Gastrocnemius medialis (tissue), 4 donors: ENCODE measurements around the gene MMP24OS. TPM values are rescaled to one million over a fixed set of nuclear protein-coding genes. Genes with fewer than 3 reads are reported as not detected.
A peak's percentile ranks its signal among the peaks of the same experiment; 100 is the strongest.

Experiments
- ATAC-seq, 2 donors: fragments of 150-250 bp; one replicate each; pipeline ENCODE4 v1.9.1; 2016
- DNase-seq, 2 donors: peaks; one replicate each; pipeline ENCODE4 v3.0.0-alpha.2; 2019
- H3K27ac ChIP-seq, 4 donors: fragments of 200-600 bp; sonication (generic); 1 replicate in 1 of 4; 2 replicates in 3 of 4; pipeline ENCODE4 v1.5.1; 2016 to 2018; ENCODE audit warnings: mild to moderate bottlenecking in 2 of 4, moderate library complexity in 1 of 4
- H3K27me3 ChIP-seq, 3 donors: fragments of 200-600 bp; sonication (generic) in 2 of 3; 1 replicate in 1 of 3; 2 replicates in 2 of 3; pipeline versions ENCODE4 v1.5.1 to v1.6.0; 2016 to 2019; ENCODE audit warnings: mild to moderate bottlenecking in 1 of 3, moderate library complexity in 1 of 3
- H3K36me3 ChIP-seq, 2 donors: fragments of 200-600 bp; sonication (generic) in 1 of 2; one replicate each; pipeline ENCODE4 v1.5.1; 2017 to 2018
- H3K4me1 ChIP-seq, 2 donors: fragments of 200-600 bp; sonication (generic) in 1 of 2; one replicate each; pipeline ENCODE4 v1.5.1; 2016 to 2017; ENCODE audit warnings: mild to moderate bottlenecking in 2 of 2
- H3K4me3 ChIP-seq, 4 donors: fragments of 200-600 bp; sonication (generic) in 3 of 4; 1 replicate in 1 of 4; 2 replicates in 3 of 4; pipeline ENCODE4 v1.5.1; 2016 to 2019; ENCODE audit warnings: mild to moderate bottlenecking in 2 of 4
- H3K9me3 ChIP-seq, 3 donors: fragments of 200-600 bp; sonication (generic) in 2 of 3; 1 replicate in 1 of 3; 2 replicates in 2 of 3; pipeline ENCODE4 v1.5.1; 2016 to 2019
- CTCF ChIP-seq, 5 experiments: fragments of 450-650 bp in 3 of 5; fragments of 200-600 bp in 2 of 5; sonication (generic) in 2 of 5; IDR thresholded peaks in 4 of 5; conservative IDR thresholded peaks in 1 of 5; 1 replicate in 4 of 5; 2 replicates in 1 of 5; pipeline ENCODE4 v1.5.1; 2016 to 2019; ENCODE audit warnings: antibody characterized with exemption in 5 of 5, mild to moderate bottlenecking in 3 of 5, moderate library complexity in 3 of 5
- POLR2A ChIP-seq, 2 donors: fragments of 450-650 bp; IDR thresholded peaks; one replicate each; pipeline ENCODE4 v1.6.1; 2017; ENCODE audit warnings: antibody characterized with exemption in 2 of 2, mild to moderate bottlenecking in 2 of 2, moderate library complexity in 2 of 2
- in situ Hi-C, 4 donors: fragments of 200-750 bp; cut with MboI; loops; one replicate each; pipeline versions ENCODE4 v1.15.0 to v1.8.0; 2017; ENCODE audit warnings: low sequenced_read_pairs in 4 of 4
- intact Hi-C: fragments of 100-400 bp; cut with DNase I; formaldehyde crosslinking; loops from one replicate; pipeline ENCODE4 v1.15.1; 2023; ENCODE audit warnings: low total_unique reads
- total RNA-seq, 4 donors: library from RNA; depleted of rRNA; stranded (reverse); fragments of >200 nt; gene quantifications; one replicate each; pipeline versions ENCODE4 v1.1.0 to v1.2.3, GENCODE V29; 2016

MMP24OS gene
- total RNA-seq, 4 donors from 2014 or later: 3.8 to 18.4 (median 12.4) TPM

- Histone ChIP-seq H3K4me1 (peaks cover 12 to 14% of the 10 kb centered on the region in 2 donors), H3K27me3 (no peaks in the 10 kb centered on the region), H3K4me3 (peak overlapping the region in 2 of 4 donors; percentile 80 to 85), H3K27ac (peak overlapping the region; percentile 89 to 97 (median 97)), H3K36me3 (peaks cover 0 to 24% of the 10 kb centered on the region in 2 donors), H3K9me3 (no peaks in the 10 kb centered on the region)
- in situ Hi-C loops (no loop called here), intact Hi-C loops (loop anchor here (2.0 to 10.0 kb wide), 2 partner anchors 130 to 452 kb away; partner anchors contain the start of genes EDEM2 and NCOA6)
- DNase-seq (no peak), ATAC-seq (no peak)
- no peak for TF ChIP-seq POLR2A (IDR thresholded peaks at IDR 0.05)
- TF ChIP-seq CTCF (IDR thresholded peaks at IDR 0.05 in 4 of 5, conservative IDR thresholded peaks at IDR 0.05 in 1 of 5): no peak
These were observed 1.5 kb downstream of the MMP24OS start for GRCh38 chr20:35276408-35276807.

GRCh38 chr20:35275741-35276251 is 2.1 kb downstream of the MMP24OS start:
- in situ Hi-C loops: no loop called here
- no peak for TF ChIP-seq POLR2A (IDR thresholded peaks at IDR 0.05)
- TF ChIP-seq CTCF (IDR thresholded peaks at IDR 0.05 in 4 of 5, conservative IDR thresholded peaks at IDR 0.05 in 1 of 5): no peak
- DNase-seq (no peak), ATAC-seq (no peak)
- no peaks in the 10 kb centered on the region for H3K9me3 ChIP-seq
- H3K27me3 ChIP-seq: no peaks in the 10 kb centered on the region
- intact Hi-C loops: loop anchor here (2.0 to 10.0 kb wide), 2 partner anchors 129 to 451 kb away; partner anchors contain the start of genes EDEM2 and NCOA6
- H3K27ac ChIP-seq: peak overlapping the region in 2 of 4 donors; percentile 89 to 97
- H3K36me3 ChIP-seq: peaks cover 0 to 24% of the 10 kb centered on the region in 2 donors
- H3K4me1 ChIP-seq: peaks cover 12 to 14% of the 10 kb centered on the region in 2 donors
- H3K4me3 ChIP-seq: no peak overlapping the region

GRCh38 chr20:35274172-35275092 is 3.5 kb downstream of the MMP24OS start:
- intact Hi-C loops: loop anchor here (10.0 kb wide), 1 partner anchor 450 kb away; the partner anchor contains the start of gene NCOA6

GRCh38 chr20:35273449-35274171 is 4.3 kb downstream of the MMP24OS start:
- in situ Hi-C loops: no loop called here
- TF ChIP-seq CTCF (IDR thresholded peaks at IDR 0.05 in 4 of 5, conservative IDR thresholded peaks at IDR 0.05 in 1 of 5): no peak

More at GRCh38 chr20:35274172-35275092, 3.5 kb downstream of the MMP24OS start:
- no peaks in the 10 kb centered on the region for H3K9me3 ChIP-seq
- peaks cover 0 to 10% of the 10 kb centered on the region in 2 donors for H3K36me3 ChIP-seq
- peaks cover 12 to 14% of the 10 kb centered on the region in 2 donors for H3K4me1 ChIP-seq
- DNase-seq (no peak), ATAC-seq (no peak)
- H3K4me3 ChIP-seq: no peak overlapping the region
- no peaks in the 10 kb centered on the region for H3K27me3 ChIP-seq
- in situ Hi-C loops: no loop called here
- H3K27ac ChIP-seq: no peak overlapping the region
- TF ChIP-seq POLR2A (IDR thresholded peaks at IDR 0.05): no peak

More at GRCh38 chr20:35273449-35274171, 4.3 kb downstream of the MMP24OS start:
- Histone ChIP-seq H3K27me3 (no peaks in the 10 kb centered on the region), H3K4me1 (peaks cover 12 to 14% of the 10 kb centered on the region in 2 donors), H3K9me3 (no peaks in the 10 kb centered on the region), H3K4me3 (no peak overlapping the region), H3K36me3 (peaks cover 0 to 2% of the 10 kb centered on the region in 2 donors), H3K27ac (no peak overlapping the region)
- intact Hi-C loops: loop anchor here (10.0 kb wide), 1 partner anchor 449 kb away; the partner anchor contains the start of gene NCOA6
- no peak for ATAC-seq
- no peak for DNase-seq
